Neuronal stem cell (in vitro differentiated cells): Measurements from ENCODE around the gene PPFIBP1.
"Not testable (repeated sequence)": the region's sequence is repeated elsewhere in the genome, so short reads cannot be mapped to it uniquely, and the experiment has no call there.

Experiments used
- DNase-seq: peaks from one replicate; pipeline ENCODE4 v3.0.0-alpha.2; 2013; ENCODE audit warnings: low spot score
- H2AFZ ChIP-seq: one replicate; pipeline ENCODE4 v1.6.1; 2013; ENCODE audit warnings: mild to moderate bottlenecking, low read length, inconsistent platforms
- H2AK5ac ChIP-seq: 2 replicates; pipeline ENCODE4 v1.6.1; 2013; ENCODE audit warnings: low read depth, mild to moderate bottlenecking, inconsistent platforms, low read length, moderate library complexity, mixed read lengths
- H2BK120ac ChIP-seq: 2 replicates; pipeline ENCODE4 v1.6.1; 2013; ENCODE audit warnings: low read depth, mild to moderate bottlenecking, inconsistent platforms, low read length, moderate library complexity, mixed read lengths
- H2BK12ac ChIP-seq: one replicate; pipeline ENCODE4 v1.6.1; 2013; ENCODE audit warnings: low read length, inconsistent platforms
- H2BK15ac ChIP-seq: 2 replicates; pipeline ENCODE4 v1.6.1; 2013; ENCODE audit warnings: mild to moderate bottlenecking, low read length, inconsistent platforms, mixed read lengths
- H2BK5ac ChIP-seq: one replicate; pipeline ENCODE4 v1.6.1; 2013; ENCODE audit warnings: inconsistent platforms, mild to moderate bottlenecking, low read length, moderate library complexity
- H3K14ac ChIP-seq: one replicate; pipeline ENCODE4 v1.6.1; 2013; ENCODE audit warnings: low read length, inconsistent platforms
- H3K18ac ChIP-seq: 2 replicates; pipeline ENCODE4 v1.6.1; 2013; ENCODE audit warnings: low read length, inconsistent platforms
- H3K23ac ChIP-seq: 2 replicates; pipeline ENCODE4 v1.6.1; 2013; ENCODE audit warnings: low read depth, mild to moderate bottlenecking, mixed read lengths, low read length, inconsistent platforms; ENCODE audit not compliant: poor library complexity
- H3K27ac ChIP-seq: replicated peaks from 3 replicates; pipeline ENCODE4 v1.5.1; 2013; ENCODE audit warnings: low read length, inconsistent platforms
- H3K27me3 ChIP-seq, 3 experiments: 2 replicates each; pipeline ENCODE4 v1.6.1; 2013; ENCODE audit warnings: low read length in 3 of 3, mild to moderate bottlenecking in 2 of 3, inconsistent platforms in 1 of 3, low read depth in 1 of 3, mixed read lengths in 1 of 3, moderate library complexity in 1 of 3; ENCODE audit not compliant: control insufficient read depth in 3 of 3, insufficient read depth in 3 of 3
- H3K36me3 ChIP-seq, 2 donors: replicated peaks in 1 of 2; 2 replicates each; pipeline ENCODE4 v1.6.1; 2013; ENCODE audit warnings: low read length in 2 of 2; ENCODE audit not compliant: control insufficient read depth in 2 of 2, insufficient read depth in 2 of 2
- H3K4ac ChIP-seq: 2 replicates; pipeline ENCODE4 v1.6.1; 2013; ENCODE audit warnings: inconsistent platforms, mild to moderate bottlenecking, low read length, moderate library complexity
- H3K4me1 ChIP-seq, 2 donors: 1 replicate in 1 of 2; 2 replicates in 1 of 2; pipeline ENCODE4 v1.6.1; 2013; ENCODE audit warnings: low read length in 2 of 2, low read depth in 1 of 2; ENCODE audit not compliant: control insufficient read depth in 2 of 2, insufficient read depth in 1 of 2
- H3K4me2 ChIP-seq: one replicate; pipeline ENCODE4 v1.6.1; 2013; ENCODE audit warnings: mild to moderate bottlenecking, low read length, inconsistent platforms; ENCODE audit not compliant: insufficient read depth, poor library complexity, severe bottlenecking
- H3K4me3 ChIP-seq, 2 donors: 2 replicates each; pipeline ENCODE4 v1.5.1; 2013; ENCODE audit warnings: low read length in 2 of 2, mild to moderate bottlenecking in 2 of 2, inconsistent platforms in 1 of 2, moderate library complexity in 1 of 2
- H3K79me1 ChIP-seq: one replicate; pipeline ENCODE4 v1.6.1; 2013; ENCODE audit warnings: low read depth, mild to moderate bottlenecking, inconsistent platforms, low read length, moderate library complexity
- H3K9ac ChIP-seq: one replicate; pipeline ENCODE4 v1.6.1; 2013; ENCODE audit warnings: mild to moderate bottlenecking, low read depth, low read length, inconsistent platforms; ENCODE audit not compliant: poor library complexity
- H3K9me3 ChIP-seq, 2 donors: replicated peaks in 1 of 2; 2 replicates each; pipeline versions ENCODE3 to v1.6.1; 2013; ENCODE audit warnings: low read length in 2 of 2, mild to moderate bottlenecking in 2 of 2, inconsistent platforms in 1 of 2, low read depth in 1 of 2, mixed read lengths in 1 of 2, moderate library complexity in 1 of 2; ENCODE audit not compliant: control insufficient read depth in 2 of 2, insufficient read depth in 1 of 2
- H4K8ac ChIP-seq: one replicate; pipeline ENCODE4 v1.6.1; 2013; ENCODE audit warnings: low read depth, mild to moderate bottlenecking, inconsistent platforms, low read length, moderate library complexity
- H4K91ac ChIP-seq: one replicate; pipeline ENCODE4 v1.6.1; 2013; ENCODE audit warnings: low read length, low read depth, mild to moderate bottlenecking, inconsistent platforms; ENCODE audit not compliant: poor library complexity
- WGBS, 2 donors: extraction: QIAGEN DNeasy Blood & Tissue Kit; methylation state at CpG; one replicate each; pipeline ENCODE4 v1.1.7; 2013; ENCODE audit warnings: missing lambda C conversion rate in 2 of 2, mixed read lengths in 1 of 2; ENCODE audit not compliant: insufficient read length in 2 of 2, insufficient replicate concordance in 1 of 2; ENCODE audit errors: extremely low coverage in 2 of 2; 5-methylcytosine and 5-hydroxymethylcytosine counted together

The PPFIBP1 gene

GRCh38 chr12:27539191-27539631 lies 15.2 kb downstream of the PPFIBP1 start:
- no peak overlapping the region for H2BK12ac ChIP-seq
- WGBS, 2 donors: no CpG with 5 or more reads among the region's 4 CpGs

GRCh38 chr12:27541031-27541719 lies 17.2 kb downstream of the PPFIBP1 start:
- peaks cover 0 to 3% of the 10 kb centered on the region in 2 donors for H3K36me3 ChIP-seq
- H3K4me1 ChIP-seq: peaks cover 0 to 3% of the 10 kb centered on the region in 2 donors
- no peak overlapping the region for H3K4me3 ChIP-seq
- H2BK15ac ChIP-seq: no peak overlapping the region
- H2BK120ac ChIP-seq: no peak overlapping the region
- H2BK5ac ChIP-seq: no peak overlapping the region
- no peak overlapping the region for H2BK12ac ChIP-seq
- no peak overlapping the region for H2AK5ac ChIP-seq
- DNase-seq: no peak
- no peak overlapping the region for H2AFZ ChIP-seq
- H3K4ac ChIP-seq: no peak overlapping the region
- WGBS, 2 donors: no CpG with 5 or more reads among the region's 8 CpGs
- no peak overlapping the region for H3K27ac ChIP-seq
- no peak overlapping the region for H3K9ac ChIP-seq
- H3K18ac ChIP-seq: peak overlapping the region; percentile 5
- no peak overlapping the region for H4K8ac ChIP-seq
- H3K14ac ChIP-seq: no peak overlapping the region
- no peak overlapping the region for H4K91ac ChIP-seq
- H3K9me3 ChIP-seq: peaks cover 0 to 3% of the 10 kb centered on the region in 2 donors
- H3K4me2 ChIP-seq: no peak overlapping the region
- H3K23ac ChIP-seq: no peak overlapping the region
- H3K27me3 ChIP-seq: no peaks in the 10 kb centered on the region
- H3K79me1 ChIP-seq: peaks cover 2% of the 10 kb centered on the region

More at GRCh38 chr12:27539191-27539631, 15.2 kb downstream of the PPFIBP1 start:
- H2BK120ac ChIP-seq: no peak overlapping the region
- H3K4ac ChIP-seq: no peak overlapping the region
- H4K91ac ChIP-seq: no peak overlapping the region
- H2AFZ ChIP-seq: no peak overlapping the region
- no peak overlapping the region for H3K27ac ChIP-seq
- H3K4me1 ChIP-seq: peaks cover 3 to 9% of the 10 kb centered on the region in 2 donors
- peaks cover 0 to 11% of the 10 kb centered on the region in 2 donors for H3K9me3 ChIP-seq
- no peak overlapping the region for H2BK15ac ChIP-seq
- H3K14ac ChIP-seq: no peak overlapping the region
- no peak overlapping the region for H2BK5ac ChIP-seq
- no peaks in the 10 kb centered on the region for H3K79me1 ChIP-seq
- H3K9ac ChIP-seq: no peak overlapping the region
- no peak overlapping the region for H3K4me2 ChIP-seq
- peaks cover 0 to 6% of the 10 kb centered on the region in 2 donors for H3K36me3 ChIP-seq
- no peak for DNase-seq
- no peak overlapping the region for H3K4me3 ChIP-seq
- H4K8ac ChIP-seq: no peak overlapping the region
- H3K18ac ChIP-seq: no peak overlapping the region
- H3K23ac ChIP-seq: no peak overlapping the region
- H3K27me3 ChIP-seq: no peaks in the 10 kb centered on the region
- no peak overlapping the region for H2AK5ac ChIP-seq

DNA sequence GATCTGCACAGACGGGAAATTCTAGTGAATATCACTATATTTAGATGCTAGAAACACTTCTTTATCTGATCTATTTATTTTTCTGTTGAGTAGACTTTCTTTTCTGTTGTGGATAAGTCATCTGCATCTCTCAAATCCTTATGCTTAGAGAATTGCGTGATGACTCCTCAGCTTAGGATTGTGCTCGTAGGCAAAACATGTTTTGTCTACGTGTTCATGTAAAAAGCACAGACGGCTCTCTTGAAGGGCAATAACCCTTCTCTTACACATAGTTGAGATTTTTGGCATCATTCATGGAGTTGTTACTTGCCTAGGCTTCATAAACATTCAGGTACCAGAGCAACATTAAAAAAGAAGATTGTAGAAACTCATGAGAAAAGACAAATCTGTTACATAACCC lies 18.6 kb downstream of the PPFIBP1 start:
- Histone ChIP-seq H2BK120ac (no peak overlapping the region), H2BK12ac (no peak overlapping the region), H2BK5ac (no peak overlapping the region), H2AK5ac (no peak overlapping the region), H3K4ac (no peak overlapping the region), H3K4me3 (no peak overlapping the region), H3K36me3 (no peaks in the 10 kb centered on the region), H3K9ac (no peak overlapping the region), H2AFZ (no peak overlapping the region), H3K14ac (no peak overlapping the region), H3K23ac (no peak overlapping the region), H4K8ac (no peak overlapping the region), H4K91ac (no peak overlapping the region), H3K79me1 (peaks cover 2% of the 10 kb centered on the region), H2BK15ac (no peak overlapping the region), H3K4me2 (no peak overlapping the region), H3K9me3 (no peaks in the 10 kb centered on the region), H3K4me1 (peaks cover 0 to 3% of the 10 kb centered on the region in 2 donors), H3K27me3 (no peaks in the 10 kb centered on the region), H3K18ac (no peak overlapping the region), H3K27ac (no peak overlapping the region)
- DNase-seq: no peak
- WGBS, 2 donors: no CpG with 5 or more reads among the region's 5 CpGs

- H3K14ac ChIP-seq, H2BK12ac ChIP-seq, H3K36me3 ChIP-seq, H3K79me1 ChIP-seq, H3K4me3 ChIP-seq, H3K18ac ChIP-seq, H4K8ac ChIP-seq, H4K91ac ChIP-seq, H2BK15ac ChIP-seq, H3K9ac ChIP-seq, H2AK5ac ChIP-seq, DNase-seq, H2BK120ac ChIP-seq, H3K4me1 ChIP-seq, H3K9me3 ChIP-seq, H3K4me2 ChIP-seq, H3K27ac ChIP-seq, H3K27me3 ChIP-seq, H2BK5ac ChIP-seq, H3K23ac ChIP-seq, H2AFZ ChIP-seq, H3K4ac ChIP-seq: not testable (repeated sequence)
- no CpG with 5 or more reads among the region's 1 CpG for WGBS, 2 donors
Observed at GRCh38 chr12:27544858-27545257, 20.9 kb downstream of the PPFIBP1 start.
